Uterus (tissue), 4 donors: ENCODE data around the gene ZNF532. TPM values are rescaled to one million over a fixed set of nuclear protein-coding genes. Genes with fewer than 3 reads are reported as not detected.

ENCODE experiments used
- DNase-seq, 2 donors: peaks; one replicate each; pipeline ENCODE4 v3.0.0-alpha.2; 2019 to 2020
- H3K27ac ChIP-seq, 2 donors: fragments of 200-600 bp; sonication (generic); 1 replicate in 1 of 2; 2 replicates in 1 of 2; pipeline ENCODE4 v1.5.1; 2016 to 2018
- H3K27me3 ChIP-seq, 2 donors: fragments of 200-600 bp; sonication (generic); one replicate each; pipeline ENCODE4 v1.5.1; 2018 to 2019; ENCODE audit warnings: control low read depth in 1 of 2
- H3K36me3 ChIP-seq, 2 donors: fragments of 200-600 bp; sonication (generic); one replicate each; pipeline ENCODE4 v1.5.1; 2019; ENCODE audit warnings: control low read depth in 1 of 2
- H3K4me1 ChIP-seq, 2 donors: fragments of 200-600 bp; sonication (generic); one replicate each; pipeline ENCODE4 v1.5.1; 2018 to 2019; ENCODE audit warnings: control low read depth in 1 of 2
- H3K4me3 ChIP-seq, 2 donors: fragments of 200-600 bp; sonication (generic); 1 replicate in 1 of 2; 2 replicates in 1 of 2; pipeline ENCODE4 v1.5.1; 2018 to 2019; ENCODE audit warnings: mild to moderate bottlenecking in 1 of 2
- H3K9me3 ChIP-seq, 2 donors: fragments of 200-600 bp; sonication (generic); one replicate each; pipeline ENCODE4 v1.5.1; 2019; ENCODE audit warnings: control low read depth in 1 of 2
- POLR2A ChIP-seq, 2 donors: fragments of 450-650 bp; IDR thresholded peaks; one replicate each; pipeline ENCODE4 v1.6.1; 2016; ENCODE audit warnings: antibody characterized with exemption in 2 of 2, mild to moderate bottlenecking in 1 of 2, moderate library complexity in 1 of 2
- intact Hi-C: fragments of 100-400 bp; cut with DNase I; formaldehyde crosslinking; loops from one replicate; pipeline ENCODE4 v1.15.1; 2023; ENCODE audit warnings: low total_unique reads
- total RNA-seq, 4 donors: library from RNA; depleted of rRNA in 3 of 4; stranded (reverse); fragments of >200 nt in 3 of 4; gene quantifications; one replicate each; pipeline versions ENCODE4 v1.1.0 to v1.2.4, GENCODE V29; 2014 to 2023
- TF ChIP-seq, protein P1 (sequence below), 4 experiments: fragments of 200-600 bp in 2 of 4; fragments of 450-650 bp in 2 of 4; sonication (generic) in 2 of 4; IDR thresholded peaks; one replicate each; pipeline ENCODE4 v1.5.1; 2016 to 2019; ENCODE audit warnings: antibody characterized with exemption in 4 of 4, mild to moderate bottlenecking in 2 of 4, moderate library complexity in 1 of 4
- donor health status: DM: yes; HTN: yes; CAD: no.

ZNF532 gene
- total RNA-seq, 4 donors from 2014 or later = 32.4 to 174 (median 127) TPM

DNA sequence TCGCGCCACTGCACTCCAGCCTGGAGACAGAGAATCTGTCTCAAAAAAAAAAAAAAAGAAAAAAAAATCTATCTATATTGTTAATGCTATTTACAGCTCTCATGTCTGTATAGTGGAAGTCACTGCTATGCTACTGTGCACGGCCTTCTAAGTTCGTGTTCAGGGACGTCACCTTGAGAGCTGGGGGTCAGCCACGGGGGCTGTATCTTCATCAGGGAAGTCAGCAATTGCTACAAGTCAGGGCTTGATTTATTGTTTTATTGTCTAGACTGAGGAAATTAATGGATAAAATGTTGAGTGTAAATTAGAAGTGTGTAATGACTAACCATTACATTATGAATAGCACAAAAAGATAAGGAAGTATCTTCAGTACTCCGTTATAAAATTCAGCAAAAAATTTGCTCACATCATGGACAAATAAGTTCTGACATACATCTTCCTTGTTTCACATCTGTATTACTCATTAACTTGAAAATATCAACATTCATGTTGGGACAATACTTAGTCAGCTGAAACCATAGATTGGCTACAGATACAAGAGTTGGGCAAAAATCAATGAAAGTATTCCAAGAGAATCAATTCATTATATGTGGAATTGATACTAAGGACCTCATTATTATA, 138.4 kb downstream of the ZNF532 start:
- Histone ChIP-seq H3K4me1 (no peaks in the 10 kb centered on the region), H3K4me3 (no peak overlapping the region), H3K36me3 (no peaks in the 10 kb centered on the region), H3K27me3 (no peaks in the 10 kb centered on the region), H3K9me3 (no peaks in the 10 kb centered on the region), H3K27ac (no peak overlapping the region)
- intact Hi-C loops = no loop called here
- no peak for TF ChIP-seq POLR2A (IDR thresholded peaks at IDR 0.05)
- TF ChIP-seq, protein P1, sequence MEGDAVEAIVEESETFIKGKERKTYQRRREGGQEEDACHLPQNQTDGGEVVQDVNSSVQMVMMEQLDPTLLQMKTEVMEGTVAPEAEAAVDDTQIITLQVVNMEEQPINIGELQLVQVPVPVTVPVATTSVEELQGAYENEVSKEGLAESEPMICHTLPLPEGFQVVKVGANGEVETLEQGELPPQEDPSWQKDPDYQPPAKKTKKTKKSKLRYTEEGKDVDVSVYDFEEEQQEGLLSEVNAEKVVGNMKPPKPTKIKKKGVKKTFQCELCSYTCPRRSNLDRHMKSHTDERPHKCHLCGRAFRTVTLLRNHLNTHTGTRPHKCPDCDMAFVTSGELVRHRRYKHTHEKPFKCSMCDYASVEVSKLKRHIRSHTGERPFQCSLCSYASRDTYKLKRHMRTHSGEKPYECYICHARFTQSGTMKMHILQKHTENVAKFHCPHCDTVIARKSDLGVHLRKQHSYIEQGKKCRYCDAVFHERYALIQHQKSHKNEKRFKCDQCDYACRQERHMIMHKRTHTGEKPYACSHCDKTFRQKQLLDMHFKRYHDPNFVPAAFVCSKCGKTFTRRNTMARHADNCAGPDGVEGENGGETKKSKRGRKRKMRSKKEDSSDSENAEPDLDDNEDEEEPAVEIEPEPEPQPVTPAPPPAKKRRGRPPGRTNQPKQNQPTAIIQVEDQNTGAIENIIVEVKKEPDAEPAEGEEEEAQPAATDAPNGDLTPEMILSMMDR (IDR thresholded peaks at IDR 0.05) = no peak
- no peak for DNase-seq

DNA sequence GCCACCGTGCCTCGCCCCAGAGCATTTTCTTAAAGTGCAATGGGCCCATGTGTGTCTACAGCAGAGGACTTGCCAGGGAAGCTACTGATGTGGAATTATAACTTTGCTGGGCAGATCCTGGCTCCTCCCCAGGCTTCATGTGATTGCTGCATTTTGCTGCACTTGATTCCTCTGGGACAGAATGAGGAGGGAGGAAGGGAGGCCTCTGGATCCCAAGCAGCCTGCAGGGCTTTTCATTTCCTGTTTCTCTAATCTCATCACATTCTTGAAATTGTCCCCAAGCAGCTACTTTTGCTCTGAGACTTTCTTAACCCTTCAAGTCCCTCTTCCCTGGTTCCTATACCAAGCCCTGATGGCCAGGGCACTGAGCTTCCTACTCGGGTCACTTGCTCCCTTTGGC, 140.6 kb downstream of the ZNF532 start:
- Histone ChIP-seq H3K9me3 (no peaks in the 10 kb centered on the region), H3K27me3 (no peaks in the 10 kb centered on the region), H3K27ac (peak overlapping the region in 1 of 2 donors; percentile 13), H3K4me1 (no peaks in the 10 kb centered on the region), H3K36me3 (no peaks in the 10 kb centered on the region), H3K4me3 (no peak overlapping the region)
- peak in 1 of 2 donors; percentile 36 for DNase-seq
- intact Hi-C loops = no loop called here
- TF ChIP-seq POLR2A (IDR thresholded peaks at IDR 0.05) = no peak
- TF ChIP-seq, protein P1 (IDR thresholded peaks at IDR 0.05) = no peak

DNA sequence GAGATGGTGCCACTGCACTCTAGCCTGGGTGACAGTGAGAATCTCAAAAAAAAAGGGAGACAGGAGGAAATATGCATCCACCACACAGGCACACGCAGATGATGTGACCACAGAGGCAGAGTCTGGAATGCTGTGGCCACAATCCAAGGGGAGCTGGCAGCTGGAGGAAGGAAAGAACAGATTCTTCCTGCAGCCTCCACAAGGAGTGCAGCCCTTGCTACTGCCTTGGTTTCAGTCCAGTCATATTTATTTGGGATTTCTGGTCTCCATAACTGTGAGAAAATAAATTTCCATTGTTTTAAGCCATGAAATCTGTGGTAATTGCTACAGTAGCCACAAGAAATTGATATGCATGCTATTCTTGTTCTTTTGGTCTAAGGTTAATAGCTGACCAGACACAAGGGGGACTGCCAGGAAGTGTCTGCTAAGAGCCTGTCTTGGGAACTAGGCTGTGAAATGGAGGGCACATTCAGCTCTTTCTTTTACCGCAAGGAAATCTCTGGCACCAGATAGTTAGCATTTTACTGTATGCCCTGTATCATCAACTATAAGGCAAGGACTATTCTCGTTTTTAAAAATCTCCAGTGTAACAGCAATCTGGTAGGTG, 141.9 kb downstream of the ZNF532 start:
- Histone ChIP-seq H3K27ac (no peak overlapping the region), H3K36me3 (no peaks in the 10 kb centered on the region), H3K27me3 (no peaks in the 10 kb centered on the region), H3K9me3 (no peaks in the 10 kb centered on the region), H3K4me1 (no peaks in the 10 kb centered on the region), H3K4me3 (no peak overlapping the region)
- intact Hi-C loops = no loop called here
- no peak for TF ChIP-seq POLR2A (IDR thresholded peaks at IDR 0.05)
- TF ChIP-seq, protein P1 (IDR thresholded peaks at IDR 0.05) = no peak
- DNase-seq = no peak

DNA sequence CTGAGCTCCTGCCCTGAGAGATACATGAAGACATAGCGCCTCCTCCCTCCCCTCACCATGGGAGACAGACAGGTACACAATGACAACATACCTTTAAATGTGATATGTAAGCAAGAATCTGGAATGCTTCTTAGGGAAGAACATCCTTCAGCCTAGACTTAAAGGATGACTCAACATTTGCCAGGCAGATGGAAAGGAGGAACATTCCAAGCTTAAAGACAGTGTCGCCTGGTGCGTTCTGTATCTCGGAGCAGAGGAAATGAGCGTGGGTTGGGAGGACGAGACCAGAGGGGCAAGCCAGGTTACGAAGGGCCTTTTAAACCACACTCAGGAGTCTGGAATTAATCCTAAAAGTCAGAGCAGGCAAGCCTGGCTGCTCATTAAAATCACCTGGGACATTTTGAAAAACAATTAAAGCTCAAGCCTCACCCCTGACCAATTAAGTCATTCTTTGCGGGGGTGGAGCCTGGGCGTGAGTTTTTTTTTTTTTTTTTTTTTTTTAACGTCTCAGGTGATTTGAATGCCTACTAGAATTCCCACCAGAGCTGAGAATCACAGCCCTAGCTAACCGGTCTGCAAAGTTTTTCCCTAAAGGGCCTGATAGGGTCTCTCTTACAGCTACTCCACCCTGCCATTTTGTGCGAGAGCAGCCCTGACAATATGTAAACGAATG, 143.8 kb downstream of the ZNF532 start:
- Histone ChIP-seq H3K4me3 (no peak overlapping the region), H3K4me1 (no peaks in the 10 kb centered on the region), H3K27ac (no peak overlapping the region), H3K36me3 (no peaks in the 10 kb centered on the region), H3K27me3 (no peaks in the 10 kb centered on the region), H3K9me3 (no peaks in the 10 kb centered on the region)
- no peak for TF ChIP-seq POLR2A (IDR thresholded peaks at IDR 0.05)
- TF ChIP-seq, protein P1 (IDR thresholded peaks at IDR 0.05) = no peak
- DNase-seq = no peak
- intact Hi-C loops = no loop called here

DNA sequence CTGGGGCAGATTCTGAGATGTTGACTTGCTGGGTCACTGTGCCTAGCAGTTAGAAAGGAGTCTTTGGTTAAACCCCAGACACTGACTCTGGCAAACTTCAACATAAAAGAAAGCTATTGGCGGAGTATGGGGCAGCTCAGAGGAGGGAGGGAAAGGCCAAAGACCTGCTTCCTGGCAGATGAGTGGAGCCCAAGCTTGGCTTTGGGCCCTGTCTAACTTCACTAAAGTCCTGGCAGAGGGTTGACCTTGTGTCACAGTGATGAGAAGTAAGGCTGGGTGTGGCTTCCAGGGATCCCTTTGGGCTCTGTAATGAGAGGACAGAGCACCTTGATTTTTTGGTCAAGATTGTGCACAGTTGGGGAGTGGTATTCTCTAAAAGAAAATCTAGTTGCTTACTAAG, 145.2 kb downstream of the ZNF532 start:
- H3K36me3 ChIP-seq = no peaks in the 10 kb centered on the region
- no peaks in the 10 kb centered on the region for H3K9me3 ChIP-seq
- DNase-seq = no peak
- H3K27ac ChIP-seq = no peak overlapping the region
- intact Hi-C loops = no loop called here
- H3K4me3 ChIP-seq = no peak overlapping the region
- H3K4me1 ChIP-seq = no peaks in the 10 kb centered on the region
- TF ChIP-seq, protein P1 (IDR thresholded peaks at IDR 0.05) = no peak
- no peak for TF ChIP-seq POLR2A (IDR thresholded peaks at IDR 0.05)
- no peaks in the 10 kb centered on the region for H3K27me3 ChIP-seq
